ENCODE results near the gene NANS. TPM values are rescaled to one million over a fixed set of nuclear protein-coding genes. Genes with fewer than 3 reads are reported as not detected.

Gene NANS
- total RNA-seq, 4 donors from 2014 or later, result 46.2 to 72.0 (median 58.4) TPM

- WGBS, 2 donors, result 74 to 89% methylated on average over 8 of the region's 8 CpGs
- H3K4me1 ChIP-seq, result peaks cover 3 to 25% (median 5%) of the 10 kb centered on the region in 3 donors
- no peak overlapping the region for H3K27ac ChIP-seq
- no peaks in the 10 kb centered on the region for H3K27me3 ChIP-seq
- DNase-seq, result no peak
- intact Hi-C loops (cut with DNase I), result loop anchor here (10.0 kb wide), 1 partner anchor 114 kb away; the partner anchor contains the start of gene TRMO
- no peaks in the 10 kb centered on the region for H3K36me3 ChIP-seq
- TF ChIP-seq CTCF (IDR thresholded peaks at IDR 0.05) (no peak), POLR2A (IDR thresholded peaks at IDR 0.05) (no peak)
- no peaks in the 10 kb centered on the region for H3K9me3 ChIP-seq
- no peak overlapping the region for H3K4me3 ChIP-seq
These were observed 17.6 kb upstream of the NANS start for GRCh38 chr9:98038958-98039357.

- DNase-seq, result no peak
- H3K27me3 ChIP-seq, result no peaks in the 10 kb centered on the region
- no peaks in the 10 kb centered on the region for H3K36me3 ChIP-seq
- no peak for TF ChIP-seq CTCF (IDR thresholded peaks at IDR 0.05)
- TF ChIP-seq POLR2A (IDR thresholded peaks at IDR 0.05), result no peak
- no peak overlapping the region for H3K27ac ChIP-seq
- no peaks in the 10 kb centered on the region for H3K9me3 ChIP-seq
- peaks cover under 1 to 22% (median 1%) of the 10 kb centered on the region in 3 donors for H3K4me1 ChIP-seq
- no peak overlapping the region for H3K4me3 ChIP-seq
- 62 to 81% methylated on average over 7 to 10 of the region's 10 CpGs for WGBS, 2 donors
- intact Hi-C loops (cut with DNase I), result loop anchor here (10.0 kb wide), 1 partner anchor 115 kb away; the partner anchor contains the start of gene TRMO
These were observed 16.9 kb upstream of the NANS start for GRCh38 chr9:98039607-98040017.

GRCh38 chr9:98040212-98040611 lies 16.3 kb upstream of the NANS start:
- intact Hi-C loops (cut with DNase I), result no loop called here
- no peak overlapping the region for H3K27ac ChIP-seq
- TF ChIP-seq CTCF (IDR thresholded peaks at IDR 0.05) (no peak), POLR2A (IDR thresholded peaks at IDR 0.05) (no peak)
- H3K36me3 ChIP-seq, result no peaks in the 10 kb centered on the region
- H3K4me1 ChIP-seq, result peaks cover 0 to 16% (median 0%) of the 10 kb centered on the region in 3 donors
- no peak for DNase-seq
- no peaks in the 10 kb centered on the region for H3K9me3 ChIP-seq
- H3K4me3 ChIP-seq, result no peak overlapping the region
- no peaks in the 10 kb centered on the region for H3K27me3 ChIP-seq
- WGBS, 2 donors, result 90 to 95% methylated on average over 6 of the region's 6 CpGs

- 81 to 84% methylated on average over 5 of the region's 5 CpGs for WGBS, 2 donors
- Histone ChIP-seq H3K4me3 (no peak overlapping the region), H3K27me3 (no peaks in the 10 kb centered on the region), H3K36me3 (no peaks in the 10 kb centered on the region), H3K27ac (no peak overlapping the region), H3K9me3 (no peaks in the 10 kb centered on the region), H3K4me1 (no peaks in the 10 kb centered on the region)
- no peak for DNase-seq
- TF ChIP-seq POLR2A (IDR thresholded peaks at IDR 0.05) (no peak), CTCF (IDR thresholded peaks at IDR 0.05) (no peak)
- intact Hi-C loops (cut with DNase I), result no loop called here
These were observed 12.6 kb upstream of the NANS start for GRCh38 chr9:98043915-98044314.

GRCh38 chr9:98045234-98046179 lies 11.0 kb upstream of the NANS start:
- DNase-seq, result no peak
- intact Hi-C loops (cut with DNase I), result no loop called here
- WGBS, 2 donors, result 59 to 70% methylated on average over 6 of the region's 6 CpGs

More at GRCh38 chr9:98045234-98046179, 11.0 kb upstream of the NANS start:
- TF ChIP-seq POLR2A (IDR thresholded peaks at IDR 0.05) (no peak), CTCF (IDR thresholded peaks at IDR 0.05) (no peak)
- Histone ChIP-seq H3K4me3 (peak overlapping the region in 1 of 4 donors; percentile 45), H3K27me3 (no peaks in the 10 kb centered on the region), H3K27ac (peak overlapping the region in 1 of 4 donors; percentile 28), H3K36me3 (no peaks in the 10 kb centered on the region), H3K4me1 (no peaks in the 10 kb centered on the region), H3K9me3 (no peaks in the 10 kb centered on the region)

Measured in esophagus squamous epithelium (tissue), 5 donors.